B cell (primary cell): Measurements from ENCODE around the gene NLGN1. TPM values are rescaled to one million over a fixed set of nuclear protein-coding genes. Genes with fewer than 3 reads are reported as not detected.

Experiments
- ATAC-seq: fragments of 200-7000 bp; cut with Tn5 transposase; one replicate; pipeline ENCODE4 v1.10.0; 2021; ENCODE audit warnings: low read depth, mild to moderate bottlenecking, moderate number of reproducible peaks, moderate library complexity
- CTCF ChIA-PET: fragments of 350-600 bp; sonication (Branson Sonifier 250); formaldehyde crosslinking; loops from one replicate; lab custom pipeline; 2021; ENCODE audit warnings: antibody characterized with exemption, inconsistent platforms; lab: Charles Lee
- POLR2A ChIA-PET: fragments of 350-600 bp; sonication (Branson Sonifier 250); formaldehyde crosslinking; loops from one replicate; lab custom pipeline; 2021; ENCODE audit warnings: antibody characterized with exemption; lab: Charles Lee
- DNase-seq: peaks from one replicate; pipeline ENCODE4 v3.0.0; 2013
- H2AFZ ChIP-seq: 2 replicates; pipeline ENCODE4 v1.6.1; 2012; ENCODE audit warnings: mild to moderate bottlenecking, low read depth, low read length; ENCODE audit not compliant: insufficient read depth, poor library complexity, severe bottlenecking
- H3K27ac ChIP-seq, 2 donors: 1 replicate in 1 of 2; 2 replicates in 1 of 2; pipeline ENCODE4 v1.5.1; 2012 to 2013; ENCODE audit warnings: low read length in 2 of 2, mild to moderate bottlenecking in 2 of 2, moderate library complexity in 1 of 2
- H3K27me3 ChIP-seq, 4 experiments: fragments of 200-600 bp in 1 of 4; sonication (generic) in 1 of 4; replicated peaks in 1 of 4; 1 replicate in 2 of 4; 2 replicates in 2 of 4; pipeline versions ENCODE4 v1.6.1 to v1.7.0; 2013 to 2016; ENCODE audit warnings: low read length in 3 of 4, mild to moderate bottlenecking in 2 of 4, mixed read lengths in 1 of 4, moderate library complexity in 1 of 4; ENCODE audit not compliant: insufficient read depth in 4 of 4, control insufficient read depth in 3 of 4; ENCODE audit errors: control extremely low read depth in 1 of 4
- H3K36me3 ChIP-seq, 2 experiments: replicated peaks in 1 of 2; 1 replicate in 1 of 2; 2 replicates in 1 of 2; pipeline versions ENCODE4 v1.6.1 to v1.7.1; 2013; ENCODE audit warnings: low read length in 1 of 2; ENCODE audit not compliant: insufficient read depth in 2 of 2, control insufficient read depth in 1 of 2; ENCODE audit errors: control extremely low read depth in 1 of 2, extremely low read depth in 1 of 2
- H3K4me1 ChIP-seq, 2 donors: fragments of 200-600 bp in 1 of 2; sonication (generic) in 1 of 2; 1 replicate in 1 of 2; 2 replicates in 1 of 2; pipeline versions ENCODE4 v1.5.1 to v1.6.1; 2013 to 2017; ENCODE audit warnings: low read length in 2 of 2; ENCODE audit not compliant: control insufficient read depth in 2 of 2, insufficient read depth in 2 of 2
- H3K4me2 ChIP-seq: replicated peaks from 2 replicates; pipeline ENCODE3; 2012; ENCODE audit warnings: mild to moderate bottlenecking, low read depth, low read length; ENCODE audit not compliant: poor library complexity, severe bottlenecking
- H3K4me3 ChIP-seq, 5 experiments: fragments of 200-600 bp in 1 of 5; sonication (generic) in 1 of 5; 1 replicate in 3 of 5; 2 replicates in 2 of 5; pipeline versions ENCODE4 v1.5.1 to v1.7.0; 2011 to 2016; ENCODE audit warnings: low read length in 4 of 5, mild to moderate bottlenecking in 4 of 5, low read depth in 2 of 5, control low read depth in 1 of 5, moderate library complexity in 1 of 5; ENCODE audit not compliant: insufficient read depth in 1 of 5; ENCODE audit errors: control extremely low read depth in 1 of 5, extremely low read depth in 1 of 5
- H3K79me2 ChIP-seq: fragments of 200-600 bp; sonication (generic); one replicate; pipeline ENCODE4 v1.6.0; 2016; ENCODE audit warnings: low read length; ENCODE audit not compliant: control insufficient read depth, insufficient read depth
- H3K9ac ChIP-seq: fragments of 200-600 bp; sonication (generic); 2 replicates; pipeline ENCODE4 v1.6.1; 2017; ENCODE audit warnings: mild to moderate bottlenecking, low read length, moderate library complexity
- H3K9me3 ChIP-seq, 3 donors: one replicate each; pipeline versions ENCODE4 v1.6.1 to v1.7.1; 2013; ENCODE audit warnings: low read length in 2 of 3; ENCODE audit not compliant: control insufficient read depth in 2 of 3, insufficient read depth in 1 of 3; ENCODE audit errors: control extremely low read depth in 1 of 3
- H4K20me1 ChIP-seq: 2 replicates; pipeline ENCODE4 v1.6.0; 2012; ENCODE audit warnings: mild to moderate bottlenecking, low read length; ENCODE audit not compliant: insufficient read depth, control insufficient read depth, poor library complexity, severe bottlenecking
- H3K27ac Mint-ChIP-seq: one replicate; pipeline ENCODE4 v1.8.0; 2021; ENCODE audit warnings: mixed read lengths
- H3K27me3 Mint-ChIP-seq: one replicate; pipeline ENCODE4 v1.8.0; 2021; ENCODE audit warnings: mixed read lengths
- H3K4me1 Mint-ChIP-seq: one replicate; pipeline ENCODE4 v1.8.0; 2021; ENCODE audit warnings: mixed read lengths
- H3K4me3 Mint-ChIP-seq: one replicate; pipeline ENCODE4 v1.8.0; 2021; ENCODE audit warnings: mixed read lengths
- H3K9me3 Mint-ChIP-seq: one replicate; pipeline ENCODE4 v1.8.0; 2022; ENCODE audit warnings: mixed read lengths; ENCODE audit not compliant: insufficient read depth
- EZH2 ChIP-seq: IDR thresholded peaks from 2 replicates; pipeline ENCODE4 v1.6.1; 2012; ENCODE audit warnings: borderline replicate concordance, low read depth, mild to moderate bottlenecking, moderate library complexity, low read length; ENCODE audit not compliant: insufficient read depth, poor library complexity, severe bottlenecking
- WGBS: methylation state at CpG from one replicate; pipeline ENCODE4 v1.1.5; 2013; ENCODE audit warnings: missing lambda C conversion rate; ENCODE audit not compliant: insufficient coverage; 5-methylcytosine and 5-hydroxymethylcytosine counted together
- intact Hi-C: fragments of 100-400 bp; cut with micrococcal nuclease; formaldehyde crosslinking; loops from one replicate; pipeline ENCODE4 v1.10.0; 2022
- polyA plus RNA-seq: library from polyadenylated mRNA; depleted of rRNA; stranded (reverse); fragments of >200 nt; gene quantifications from 2 replicates; pipeline ENCODE4 v1.2.3, GENCODE V29; 2012
- total RNA-seq, 2 donors: library from RNA; stranded (reverse); fragments of 120-200 nt in 1 of 2; gene quantifications; 1 replicate in 1 of 2; 2 replicates in 1 of 2; pipeline versions ENCODE4 v1.2.3 to v1.2.4, GENCODE V29; 2013 to 2022
- TF ChIP-seq, protein P1 (sequence below): fragments of 200-600 bp; IDR thresholded peaks from one replicate; pipeline ENCODE4 v1.8.0; 2022; ENCODE audit warnings: antibody characterized with exemption, mild to moderate bottlenecking

The NLGN1 gene
- total and polyA plus RNA-seq, 2 donors (not counting 1 experiment from before 2014, with no cell fraction given), result not detected

DNA sequence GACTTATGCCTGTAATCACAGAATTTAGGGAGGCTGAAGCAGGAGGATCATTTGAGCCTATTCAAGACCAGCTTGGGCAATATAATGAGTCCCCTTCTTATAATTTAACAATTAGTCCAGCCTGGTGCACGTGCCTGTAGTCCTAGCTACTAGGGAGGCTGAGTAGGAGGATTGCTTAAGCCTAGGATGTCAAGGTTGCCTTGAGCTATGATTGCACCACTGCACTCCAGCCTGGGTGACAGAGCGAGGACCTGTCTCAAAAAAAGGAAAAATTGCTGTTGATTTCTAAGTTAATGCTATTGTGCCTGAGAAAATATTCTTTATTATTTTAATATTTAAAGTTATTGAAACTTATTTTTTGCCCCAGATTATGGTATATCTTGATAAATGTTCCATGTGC, 159.0 kb downstream of the NLGN1 start:
- Histone ChIP-seq H3K27me3 (no peaks in the 10 kb centered on the region), H3K9me3 (peaks cover 0 to 1% (median 0%) of the 10 kb centered on the region in 3 donors), H4K20me1 (no peaks in the 10 kb centered on the region), H3K4me3 (no peak overlapping the region), H2AFZ (no peak overlapping the region), H3K9ac (no peak overlapping the region), H3K4me1 (no peaks in the 10 kb centered on the region), H3K4me2 (no peak overlapping the region), H3K36me3 (no peaks in the 10 kb centered on the region), H3K79me2 (no peaks in the 10 kb centered on the region), H3K27ac (no peak overlapping the region)
- no peaks in the 10 kb centered on the region for H3K9me3 Mint-ChIP-seq
- no peaks in the 10 kb centered on the region for H3K4me1 Mint-ChIP-seq
- ChIA-PET POLR2A (no interaction called here), CTCF (no interaction called here)
- no CpG with 5 or more reads among the region's 2 CpGs for WGBS
- H3K27ac Mint-ChIP-seq, result no peak overlapping the region
- H3K27me3 Mint-ChIP-seq, result no peaks in the 10 kb centered on the region
- ATAC-seq, result no peak
- no peak overlapping the region for H3K4me3 Mint-ChIP-seq
- intact Hi-C loops, result no loop called here
- no peak for TF ChIP-seq EZH2
- TF ChIP-seq, protein P1, sequence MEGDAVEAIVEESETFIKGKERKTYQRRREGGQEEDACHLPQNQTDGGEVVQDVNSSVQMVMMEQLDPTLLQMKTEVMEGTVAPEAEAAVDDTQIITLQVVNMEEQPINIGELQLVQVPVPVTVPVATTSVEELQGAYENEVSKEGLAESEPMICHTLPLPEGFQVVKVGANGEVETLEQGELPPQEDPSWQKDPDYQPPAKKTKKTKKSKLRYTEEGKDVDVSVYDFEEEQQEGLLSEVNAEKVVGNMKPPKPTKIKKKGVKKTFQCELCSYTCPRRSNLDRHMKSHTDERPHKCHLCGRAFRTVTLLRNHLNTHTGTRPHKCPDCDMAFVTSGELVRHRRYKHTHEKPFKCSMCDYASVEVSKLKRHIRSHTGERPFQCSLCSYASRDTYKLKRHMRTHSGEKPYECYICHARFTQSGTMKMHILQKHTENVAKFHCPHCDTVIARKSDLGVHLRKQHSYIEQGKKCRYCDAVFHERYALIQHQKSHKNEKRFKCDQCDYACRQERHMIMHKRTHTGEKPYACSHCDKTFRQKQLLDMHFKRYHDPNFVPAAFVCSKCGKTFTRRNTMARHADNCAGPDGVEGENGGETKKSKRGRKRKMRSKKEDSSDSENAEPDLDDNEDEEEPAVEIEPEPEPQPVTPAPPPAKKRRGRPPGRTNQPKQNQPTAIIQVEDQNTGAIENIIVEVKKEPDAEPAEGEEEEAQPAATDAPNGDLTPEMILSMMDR, result no peak
- DNase-seq, result no peak

DNA sequence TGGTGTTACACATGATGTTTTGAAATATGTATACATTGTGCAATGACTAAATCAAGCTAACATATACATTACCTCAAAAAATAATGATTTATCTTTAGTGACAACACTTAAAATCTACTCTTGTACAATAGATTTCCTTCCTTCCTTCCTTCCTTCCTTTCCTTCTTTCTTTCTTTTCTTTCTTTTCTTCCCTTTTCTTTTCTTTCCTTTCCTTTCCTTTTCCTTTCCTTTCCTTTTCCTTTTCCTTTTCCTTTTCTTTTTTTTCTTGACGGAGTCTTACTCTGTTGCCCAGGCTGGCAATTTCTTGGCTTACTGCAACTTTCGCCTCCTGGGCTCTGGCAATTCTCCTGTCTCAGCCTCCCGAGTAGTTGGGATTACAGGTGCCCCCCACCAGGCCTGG, 170.5 kb downstream of the NLGN1 start:
- ChIA-PET POLR2A (no interaction called here), CTCF (no interaction called here)
- Histone ChIP-seq H3K36me3 (no peaks in the 10 kb centered on the region), H3K9ac (no peak overlapping the region), H4K20me1 (no peaks in the 10 kb centered on the region), H3K4me1 (no peaks in the 10 kb centered on the region), H3K9me3 (peaks cover 0 to 3% (median 2%) of the 10 kb centered on the region in 3 donors), H2AFZ (no peak overlapping the region), H3K27ac (no peak overlapping the region), H3K4me3 (no peak overlapping the region), H3K79me2 (no peaks in the 10 kb centered on the region), H3K27me3 (no peaks in the 10 kb centered on the region), H3K4me2 (no peak overlapping the region)
- WGBS, result 100% methylated on average over 3 of the region's 3 CpGs
- H3K4me3 Mint-ChIP-seq, result no peak overlapping the region
- H3K27ac Mint-ChIP-seq, result no peak overlapping the region
- H3K9me3 Mint-ChIP-seq, result peaks cover 2% of the 10 kb centered on the region
- no peaks in the 10 kb centered on the region for H3K27me3 Mint-ChIP-seq
- ATAC-seq (no peak), DNase-seq (no peak)
- TF ChIP-seq EZH2, result no peak
- TF ChIP-seq, protein P1, result no peak
- intact Hi-C loops, result no loop called here
- H3K4me1 Mint-ChIP-seq, result no peaks in the 10 kb centered on the region
